Stomach (tissue), 4 donors: ENCODE data around the gene SLC7A5.

Experiments used
- EP300 ChIP-seq: sonication (generic); formaldehyde crosslinking; IDR thresholded peaks from one replicate; pipeline ENCODE4 v1.6.1; 2017; ENCODE audit warnings: antibody characterized with exemption
- POLR2A ChIP-seq, 4 donors: fragments of 450-650 bp; IDR thresholded peaks; one replicate each; pipeline ENCODE4 v1.6.1; 2016; ENCODE audit warnings: antibody characterized with exemption in 4 of 4, control low read depth in 2 of 4, mild to moderate bottlenecking in 1 of 4, moderate library complexity in 1 of 4
- TF ChIP-seq, protein P1 (sequence below), 7 experiments: fragments of 450-650 bp in 4 of 7; fragments of 200-600 bp in 3 of 7; sonication (generic) in 3 of 7; IDR thresholded peaks; one replicate each; pipeline ENCODE4 v1.5.1; 2016 to 2019; ENCODE audit warnings: antibody characterized with exemption in 7 of 7, control low read depth in 2 of 7, mild to moderate bottlenecking in 1 of 7

DNA sequence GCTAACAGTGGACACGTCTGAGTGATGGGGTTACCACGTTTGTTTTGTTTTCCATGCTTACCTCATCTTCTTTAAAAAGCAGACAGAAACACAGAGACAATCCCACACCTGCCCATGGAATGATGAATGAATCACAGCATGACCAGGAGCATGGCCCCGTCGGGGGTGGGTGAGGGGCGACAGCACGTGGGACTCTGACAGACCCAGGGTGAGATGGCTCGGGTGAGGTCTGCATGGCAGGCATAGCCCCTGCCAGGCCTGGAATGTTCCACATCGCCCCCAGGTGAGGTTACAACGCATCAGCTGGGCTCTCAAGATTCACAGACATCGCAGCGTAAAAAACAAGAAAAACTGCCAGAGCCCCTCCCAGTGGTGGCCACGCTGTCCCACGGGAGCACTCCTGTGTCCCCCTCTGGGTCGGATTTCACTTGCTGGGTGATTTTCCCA is 18.1 kb downstream of the SLC7A5 start:
- TF ChIP-seq, protein P1, sequence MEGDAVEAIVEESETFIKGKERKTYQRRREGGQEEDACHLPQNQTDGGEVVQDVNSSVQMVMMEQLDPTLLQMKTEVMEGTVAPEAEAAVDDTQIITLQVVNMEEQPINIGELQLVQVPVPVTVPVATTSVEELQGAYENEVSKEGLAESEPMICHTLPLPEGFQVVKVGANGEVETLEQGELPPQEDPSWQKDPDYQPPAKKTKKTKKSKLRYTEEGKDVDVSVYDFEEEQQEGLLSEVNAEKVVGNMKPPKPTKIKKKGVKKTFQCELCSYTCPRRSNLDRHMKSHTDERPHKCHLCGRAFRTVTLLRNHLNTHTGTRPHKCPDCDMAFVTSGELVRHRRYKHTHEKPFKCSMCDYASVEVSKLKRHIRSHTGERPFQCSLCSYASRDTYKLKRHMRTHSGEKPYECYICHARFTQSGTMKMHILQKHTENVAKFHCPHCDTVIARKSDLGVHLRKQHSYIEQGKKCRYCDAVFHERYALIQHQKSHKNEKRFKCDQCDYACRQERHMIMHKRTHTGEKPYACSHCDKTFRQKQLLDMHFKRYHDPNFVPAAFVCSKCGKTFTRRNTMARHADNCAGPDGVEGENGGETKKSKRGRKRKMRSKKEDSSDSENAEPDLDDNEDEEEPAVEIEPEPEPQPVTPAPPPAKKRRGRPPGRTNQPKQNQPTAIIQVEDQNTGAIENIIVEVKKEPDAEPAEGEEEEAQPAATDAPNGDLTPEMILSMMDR (IDR thresholded peaks at IDR 0.05): no peak
- TF ChIP-seq POLR2A (IDR thresholded peaks at IDR 0.05): no peak
- TF ChIP-seq EP300: no peak
